ENCODE data around the gene MAL.
"Not testable (repeated sequence)": the region's sequence is repeated elsewhere in the genome, so short reads cannot be mapped to it uniquely, and the experiment has no call there.

The MAL gene

GRCh38 chr2:95068256-95068655 is 42.7 kb downstream of the MAL start:
- DNase-seq, result no peak

- DNase-seq, result no peak
These were observed 44.0 kb downstream of the MAL start for GRCh38 chr2:95069465-95069864.

GRCh38 chr2:95071856-95072255 is 46.3 kb downstream of the MAL start:
- no peak for DNase-seq

- no peak for DNase-seq
These were observed 46.9 kb downstream of the MAL start for GRCh38 chr2:95072424-95072823.

GRCh38 chr2:95073856-95074662 is 48.6 kb downstream of the MAL start:
- no peak for DNase-seq

- no peak for DNase-seq
These were observed 49.3 kb downstream of the MAL start for GRCh38 chr2:95074663-95075439.

- no peak for DNase-seq
These were observed 50.1 kb downstream of the MAL start for GRCh38 chr2:95075440-95076132.

- peak; percentile 61 for DNase-seq
These were observed 51.4 kb downstream of the MAL start for GRCh38 chr2:95076705-95077529.

GRCh38 chr2:95077530-95077825 is 52.0 kb downstream of the MAL start:
- DNase-seq, result no peak

- DNase-seq, result no peak
These were observed 52.5 kb downstream of the MAL start for GRCh38 chr2:95077861-95078603.

GRCh38 chr2:95079199-95079683 is 53.7 kb downstream of the MAL start:
- no peak for DNase-seq

GRCh38 chr2:95082477-95082876 is 57.0 kb downstream of the MAL start:
- no peak for DNase-seq

GRCh38 chr2:95086017-95086416 is 60.5 kb downstream of the MAL start:
- DNase-seq, result no peak

- no peak for DNase-seq
These were observed 61.9 kb downstream of the MAL start for GRCh38 chr2:95087379-95087778.

- no peak for DNase-seq
These were observed 66.5 kb downstream of the MAL start for GRCh38 chr2:95091885-95092555.

GRCh38 chr2:95098273-95098672 is 72.8 kb downstream of the MAL start:
- not testable (repeated sequence) for DNase-seq

GRCh38 chr2:95099910-95100309 is 74.4 kb downstream of the MAL start:
- no peak for DNase-seq
